Astrocyte of the hippocampus (primary cell): ENCODE data around the gene PRICKLE4.
"Not testable (repeated sequence)": the region's sequence is repeated elsewhere in the genome, so short reads cannot be mapped to it uniquely, and the experiment has no call there.

Experiments
- DNase-seq: peaks from one replicate; pipeline ENCODE4 v3.0.0; 2011; ENCODE audit warnings: low read depth, low spot score

Gene PRICKLE4

DNA sequence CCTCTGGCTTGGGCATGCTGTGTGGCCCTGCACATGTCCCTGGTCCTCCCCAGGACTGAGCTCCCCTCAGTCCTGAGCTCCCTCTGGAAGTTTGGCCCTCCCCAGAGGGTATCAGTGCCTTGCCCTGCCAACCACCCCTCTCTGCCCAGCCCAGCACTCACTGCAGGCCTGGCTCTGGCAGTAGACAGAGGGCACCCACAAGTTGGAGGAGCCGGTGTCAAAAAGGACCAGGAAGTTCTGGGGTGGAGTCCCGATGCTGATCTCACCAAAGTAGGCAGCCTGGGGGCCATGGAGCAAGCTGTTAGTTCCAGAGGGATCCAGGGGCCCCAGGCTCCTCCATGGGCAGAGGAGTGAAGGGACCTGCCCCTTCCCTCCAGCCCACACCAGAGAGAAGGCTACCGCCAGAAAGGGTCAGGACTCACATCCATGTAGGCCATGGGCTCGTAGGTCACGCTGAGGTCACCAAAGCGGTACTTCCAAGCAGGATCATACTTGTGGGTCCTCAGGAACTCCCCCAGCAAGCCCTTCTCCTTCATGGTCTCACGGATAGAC lies 36.3 kb upstream of the PRICKLE4 start:
- DNase-seq, result no peak

DNA sequence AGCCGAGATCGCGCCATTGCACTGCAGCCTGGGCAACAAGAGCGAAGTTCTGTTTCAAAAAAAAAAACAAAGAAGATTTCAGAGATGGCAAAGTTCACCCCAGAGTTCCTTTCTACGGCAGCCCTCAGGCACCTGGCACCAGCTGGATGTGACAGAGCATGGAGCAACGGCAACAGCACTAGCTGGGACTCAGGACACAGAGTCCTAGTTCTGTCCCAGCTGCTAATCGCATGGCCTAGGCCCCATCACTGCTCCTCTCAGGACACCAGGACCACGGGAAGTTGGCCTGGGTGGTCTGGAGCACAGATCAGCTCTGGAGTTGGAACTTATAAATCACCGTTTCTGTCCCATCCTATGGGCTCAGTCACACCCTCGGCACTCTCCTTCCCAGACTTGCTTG lies 34.5 kb upstream of the PRICKLE4 start:
- no peak for DNase-seq

DNA sequence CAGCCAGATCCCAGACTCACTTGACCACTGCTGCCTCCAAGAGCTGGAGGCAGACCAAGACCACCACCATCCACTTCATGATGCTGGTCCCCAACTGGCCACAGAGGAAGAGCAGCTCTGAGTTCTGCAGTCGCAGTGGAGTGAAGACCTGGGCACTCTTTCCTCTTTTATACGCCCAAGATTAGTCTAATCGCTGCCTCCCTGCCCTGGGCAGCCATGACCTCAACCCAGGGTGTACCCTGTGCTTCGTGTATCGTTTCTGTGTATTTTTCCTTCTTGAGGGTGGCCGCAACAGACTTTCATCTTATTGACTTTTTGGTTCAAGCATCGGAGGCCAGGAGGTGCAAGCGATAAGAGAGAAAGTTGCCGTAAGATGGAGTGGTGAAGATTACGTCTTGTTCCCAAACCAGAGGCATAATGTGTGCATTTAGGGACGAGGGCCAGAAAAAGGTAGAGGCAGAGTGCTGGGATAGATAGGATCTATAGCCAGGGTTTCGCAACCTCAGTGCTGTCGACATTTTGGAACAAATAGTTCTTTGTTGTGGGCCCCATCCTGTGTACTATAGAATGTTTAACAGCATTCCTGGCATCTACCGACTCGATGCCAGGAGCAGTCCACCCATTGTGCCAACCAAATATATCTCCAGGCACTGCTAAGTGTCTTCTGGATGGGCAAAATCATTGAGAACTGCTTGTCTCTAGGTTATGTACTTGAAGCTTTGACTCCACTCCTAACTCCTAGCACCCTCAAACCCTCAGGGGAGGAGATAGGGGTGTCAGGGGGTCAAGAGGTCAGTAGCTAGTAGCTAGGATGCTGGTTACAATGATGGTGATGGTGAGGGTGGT lies 33.1 kb upstream of the PRICKLE4 start, which contains the start of gene PGC:
Gene PGC, minus strand, starts transcription at position 142 of the 846 bp plus-strand sequence. Its CDS starts 63 bp downstream, at position 79.
- no peak for DNase-seq

DNA sequence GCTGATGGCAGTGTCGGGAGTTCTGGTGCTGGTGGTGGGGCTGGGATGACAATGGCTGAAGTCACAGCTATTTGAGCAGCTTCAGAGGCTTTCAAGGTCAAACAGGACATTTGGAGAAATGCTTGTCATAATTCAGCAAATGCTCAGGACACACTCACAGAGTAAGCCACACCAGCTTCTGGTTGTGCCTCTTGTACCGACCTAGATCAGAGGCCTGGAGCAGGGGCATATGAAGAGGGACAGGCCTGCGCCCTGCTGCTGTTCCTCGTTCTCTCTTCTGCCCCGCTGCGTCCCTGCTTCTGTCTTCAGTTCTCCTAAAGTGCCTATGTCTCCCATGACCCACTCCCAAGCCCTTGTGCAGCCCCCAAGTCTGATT lies 32.5 kb upstream of the PRICKLE4 start:
- no peak for DNase-seq

- DNase-seq, result no peak
Observed at GRCh38 chr6:41748542-41748941, 32.0 kb upstream of the PRICKLE4 start.

DNA sequence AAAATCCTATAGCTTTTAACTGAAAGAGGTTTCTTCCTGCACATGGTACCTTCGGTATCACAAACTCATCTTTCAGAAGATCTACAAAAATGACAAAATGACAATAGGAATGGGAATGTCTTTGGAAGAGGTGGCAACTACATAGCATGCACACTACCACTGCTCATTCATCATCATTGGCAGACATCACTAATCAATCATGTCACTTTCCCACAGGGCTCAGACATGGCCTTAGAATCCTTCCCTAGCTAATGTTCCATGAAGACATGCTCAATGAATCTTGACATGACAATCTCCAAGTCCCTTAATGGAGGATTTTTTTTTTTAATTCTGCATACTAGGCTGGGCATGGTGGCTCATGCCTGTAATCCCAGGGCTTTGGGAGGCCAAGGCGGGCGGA lies 30.2 kb upstream of the PRICKLE4 start:
- DNase-seq, result no peak

DNA sequence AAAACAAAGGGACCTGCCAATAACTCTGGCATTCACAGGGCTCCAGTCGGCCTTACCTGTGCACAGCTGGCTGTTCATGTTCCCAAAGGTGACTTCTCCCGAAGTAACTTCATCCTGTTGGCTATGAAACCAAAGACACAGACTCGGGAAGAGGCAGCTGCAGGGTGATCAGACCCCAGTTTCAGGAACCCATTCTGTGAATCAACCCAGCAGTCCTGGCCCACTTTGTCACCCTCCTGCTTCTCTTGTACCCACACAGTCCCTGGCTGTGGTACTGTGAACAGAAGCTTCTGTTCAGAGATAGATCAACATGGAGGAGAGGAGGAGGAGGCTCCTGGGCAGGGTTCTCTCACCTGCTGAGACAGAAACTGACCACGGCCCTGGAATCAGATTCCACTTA lies 24.7 kb upstream of the PRICKLE4 start:
- DNase-seq, result no peak

DNA sequence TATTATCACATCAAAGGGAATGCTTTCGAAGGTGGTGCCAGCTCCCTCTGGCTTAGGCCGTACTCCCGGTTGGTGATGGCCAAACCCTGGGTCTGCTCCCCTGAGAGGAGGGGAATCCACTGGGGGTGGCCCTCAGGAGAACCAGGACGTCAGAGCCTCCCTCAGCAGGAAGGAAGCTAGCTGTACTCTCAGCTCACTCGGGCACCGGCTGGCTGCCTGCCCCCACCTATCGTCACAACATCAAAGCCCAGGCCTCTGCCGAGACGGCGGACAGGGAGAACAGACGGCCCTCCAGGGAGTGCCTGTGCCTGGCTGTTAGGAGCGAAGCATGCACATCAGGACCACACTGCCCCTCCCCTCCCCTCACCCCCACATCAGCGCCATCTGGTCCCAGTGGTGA lies 24.2 kb upstream of the PRICKLE4 start:
- DNase-seq, result no peak

DNA sequence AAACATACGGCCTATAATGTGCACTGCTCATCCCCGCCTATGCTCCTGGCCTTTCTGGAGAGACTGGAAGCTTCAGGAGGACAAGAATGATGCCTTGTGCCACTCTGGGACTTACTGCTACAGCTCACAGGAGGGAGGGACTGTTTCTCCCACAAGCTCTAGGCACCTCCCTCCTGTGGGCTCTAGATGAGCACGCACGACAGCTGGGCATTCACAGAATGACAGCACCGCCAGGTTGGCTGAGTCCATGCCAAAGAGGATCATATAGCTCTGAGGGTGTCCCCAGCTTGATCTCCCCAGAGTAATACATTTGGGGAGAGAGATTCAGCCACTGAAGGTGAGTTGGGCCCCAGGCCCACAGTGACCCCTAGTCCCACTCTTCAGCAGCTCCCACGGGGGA lies 23.3 kb upstream of the PRICKLE4 start:
- DNase-seq, result no peak

- DNase-seq, result peak; percentile 36
Observed at GRCh38 chr6:41757931-41758640, 22.5 kb upstream of the PRICKLE4 start.

DNA sequence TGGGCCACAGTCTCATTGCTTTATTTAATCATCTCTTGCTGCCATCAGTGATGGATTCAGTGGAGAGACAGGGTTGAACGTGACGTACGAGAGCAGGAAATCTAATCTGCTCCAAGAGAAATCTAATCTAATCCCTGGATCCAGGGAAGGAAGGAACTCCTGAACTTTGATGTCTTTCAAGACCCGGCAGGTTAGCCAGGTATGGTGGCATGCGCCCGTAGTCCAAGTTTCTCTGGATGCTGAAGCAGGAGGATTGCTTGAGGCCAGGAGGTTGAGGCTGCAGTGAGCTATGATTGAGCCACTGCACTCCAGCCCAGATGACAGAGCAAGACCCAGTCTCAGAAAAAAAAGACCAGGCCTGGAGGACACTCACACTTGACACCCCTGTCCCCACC lies 21.9 kb upstream of the PRICKLE4 start:
- DNase-seq, result no peak

GRCh38 chr6:41759106-41759904 lies 21.3 kb upstream of the PRICKLE4 start:
- no peak for DNase-seq

- DNase-seq, result no peak
Observed at GRCh38 chr6:41759905-41760579, 20.5 kb upstream of the PRICKLE4 start.

DNA sequence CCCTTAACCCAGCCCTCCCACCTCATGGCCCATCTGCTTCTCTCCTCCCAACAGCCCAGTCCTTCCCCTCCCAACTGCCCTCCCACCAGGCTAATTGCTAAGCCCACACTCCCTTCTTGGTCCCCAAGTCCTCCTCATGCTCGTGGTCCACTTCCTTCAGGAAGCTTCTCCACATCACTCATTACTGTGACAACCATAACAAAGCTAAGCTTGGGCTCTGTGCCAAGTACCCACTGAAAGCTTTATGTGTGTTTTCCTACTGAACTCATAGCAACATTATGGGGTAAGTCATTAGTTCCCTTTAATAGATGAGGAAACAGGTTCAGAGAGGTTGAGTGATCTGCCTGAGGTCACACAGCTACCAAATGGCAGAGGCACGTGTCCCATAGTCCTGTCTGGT lies 17.1 kb upstream of the PRICKLE4 start:
- DNase-seq, result no peak

- not testable (repeated sequence) for DNase-seq
Observed at GRCh38 chr6:41766043-41766664, 14.4 kb upstream of the PRICKLE4 start.

- DNase-seq, result peak; percentile 88
Observed at GRCh38 chr6:41767112-41767833, 13.3 kb upstream of the PRICKLE4 start.

DNA sequence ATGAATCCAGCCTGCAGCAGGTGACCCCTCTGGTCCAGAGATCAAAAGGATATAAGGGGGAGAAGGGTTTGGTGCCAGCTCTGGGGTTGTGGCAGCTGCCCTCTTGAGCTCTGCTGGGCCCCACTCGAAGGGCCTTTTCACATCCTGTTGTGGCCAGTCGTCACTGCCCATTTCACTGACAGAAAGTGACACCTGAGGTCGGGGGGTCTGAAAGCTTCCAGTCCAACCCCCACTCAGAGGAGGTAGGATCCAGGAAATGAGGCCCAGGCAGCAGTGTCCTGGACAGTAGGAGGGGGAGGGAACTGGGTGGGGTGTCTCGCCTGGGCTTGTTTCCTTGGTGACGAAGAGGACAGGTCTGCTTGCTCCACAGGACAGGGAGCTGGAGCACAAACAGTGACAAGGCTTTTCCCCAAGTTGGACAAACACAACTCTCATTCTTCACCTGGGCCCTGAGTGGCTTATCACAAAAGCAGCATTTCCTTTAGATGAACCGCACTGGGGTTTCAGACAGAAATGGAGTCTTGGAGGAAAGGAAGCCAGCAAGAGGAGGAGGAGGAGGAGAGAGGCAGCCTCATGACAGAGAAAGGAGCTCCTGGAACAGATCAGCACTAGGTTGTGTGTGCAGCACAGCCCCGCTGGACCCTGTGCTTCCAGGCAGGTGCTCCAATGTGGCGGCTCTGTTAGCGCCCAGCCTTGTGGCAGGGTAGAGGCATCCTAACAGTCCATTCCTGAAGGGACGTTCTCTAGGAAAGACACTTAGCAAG lies 11.9 kb upstream of the PRICKLE4 start:
- DNase-seq, result no peak

- no peak for DNase-seq
Observed at GRCh38 chr6:41769376-41769775, 11.2 kb upstream of the PRICKLE4 start.

DNA sequence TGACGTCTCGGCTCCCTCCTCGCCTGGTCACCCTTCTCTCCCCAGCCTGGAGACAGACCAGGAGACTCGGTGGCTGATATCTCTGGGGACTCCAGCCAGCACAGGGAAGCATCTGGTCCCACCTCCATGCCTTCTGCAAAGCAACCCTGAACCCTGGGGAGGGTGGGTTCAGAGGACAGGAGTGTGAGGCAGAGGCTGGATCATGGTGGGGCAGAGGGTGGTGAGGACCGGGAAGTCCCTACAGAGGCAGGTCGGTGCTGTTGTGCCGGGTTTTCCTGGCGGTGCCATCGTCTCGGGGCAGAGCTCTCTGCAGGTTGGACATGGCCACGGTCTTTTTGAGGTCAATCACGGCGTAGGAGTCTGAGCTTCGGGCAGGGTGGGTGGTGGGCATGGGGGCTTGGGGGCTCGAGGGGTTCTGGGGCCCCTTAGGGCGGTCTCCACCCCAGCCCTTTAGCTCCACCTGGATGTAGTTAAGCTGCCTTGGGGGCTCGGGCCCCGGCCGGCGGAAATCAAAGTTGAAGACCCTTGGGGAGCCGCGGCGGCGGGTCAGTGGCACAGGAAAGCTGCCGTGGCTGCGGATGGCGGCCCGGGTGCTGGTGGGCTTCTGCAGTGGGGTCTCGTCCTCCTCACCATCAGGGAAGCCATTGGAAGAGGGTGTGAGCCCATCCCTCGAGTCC lies 10.1 kb upstream of the PRICKLE4 start:
- no peak for DNase-seq
